HL-60/S4 (cell line): ENCODE measurements around the gene EPHB2.

Source experiments
- in situ Hi-C: fragments of 300-500 bp; cut with MboI; formaldehyde crosslinking; loops from 2 replicates; pipeline ENCODE4 v1.14.3; 2022; ENCODE audit warnings: low sequenced_read_pairs

EPHB2 gene

DNA sequence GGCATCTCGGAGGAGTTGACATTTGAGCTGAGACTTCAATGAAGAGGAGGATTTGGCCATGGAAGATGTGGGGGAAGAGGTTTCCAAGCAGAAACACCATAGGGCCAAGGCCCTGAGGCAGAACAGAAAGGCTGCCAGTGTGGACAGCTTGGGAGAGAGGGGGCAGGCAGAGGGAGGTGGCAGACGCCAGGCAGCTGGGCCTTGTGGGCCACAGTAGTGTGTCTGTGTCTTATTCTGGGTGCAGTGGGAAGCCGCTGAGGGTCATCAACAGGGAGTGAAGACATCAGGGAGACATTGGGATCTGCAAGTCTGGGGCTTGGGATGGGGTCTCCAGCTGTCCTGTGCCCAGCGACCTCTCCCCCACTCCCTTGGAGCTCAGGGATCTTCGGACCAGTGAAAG lies 165.2 kb downstream of the EPHB2 start:
- in situ Hi-C loops: no loop called here

DNA sequence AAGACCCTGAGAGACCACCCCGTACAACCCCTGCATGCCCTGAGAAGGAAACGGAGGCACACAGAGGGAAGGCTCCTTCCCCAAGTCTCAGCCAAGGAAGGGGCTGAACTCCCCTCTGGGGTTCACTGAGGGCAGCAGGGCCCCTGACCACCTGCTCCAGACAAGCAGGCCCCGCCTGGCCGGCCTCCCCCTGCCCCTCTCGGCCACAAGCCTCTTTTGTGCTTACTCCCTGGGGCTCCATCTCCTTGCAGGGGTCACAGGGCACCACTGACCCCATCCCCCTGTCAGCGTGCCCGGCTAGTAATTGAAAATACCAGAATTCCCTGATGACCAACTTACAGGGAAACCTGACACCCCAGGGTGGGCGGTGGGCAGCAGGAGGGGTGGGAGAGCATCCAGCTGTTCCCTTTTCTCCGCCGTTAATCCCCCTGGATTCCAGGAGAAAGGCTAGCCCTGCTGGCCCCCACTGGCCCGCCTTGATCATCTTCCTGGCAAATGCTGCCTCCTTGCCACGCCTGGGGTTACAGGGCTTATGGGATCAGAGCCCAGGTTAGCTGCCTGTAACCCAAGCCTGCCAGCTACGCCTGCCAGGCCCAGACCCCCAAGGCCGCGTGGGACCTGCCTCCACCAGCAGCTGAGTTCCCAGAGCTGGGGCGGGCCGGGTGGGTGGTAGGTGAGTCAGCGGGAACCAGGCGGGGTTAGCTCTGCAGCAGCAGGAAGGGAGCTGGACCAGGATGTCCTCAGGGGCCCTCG lies 165.9 kb downstream of the EPHB2 start:
- in situ Hi-C loops: no loop called here

DNA sequence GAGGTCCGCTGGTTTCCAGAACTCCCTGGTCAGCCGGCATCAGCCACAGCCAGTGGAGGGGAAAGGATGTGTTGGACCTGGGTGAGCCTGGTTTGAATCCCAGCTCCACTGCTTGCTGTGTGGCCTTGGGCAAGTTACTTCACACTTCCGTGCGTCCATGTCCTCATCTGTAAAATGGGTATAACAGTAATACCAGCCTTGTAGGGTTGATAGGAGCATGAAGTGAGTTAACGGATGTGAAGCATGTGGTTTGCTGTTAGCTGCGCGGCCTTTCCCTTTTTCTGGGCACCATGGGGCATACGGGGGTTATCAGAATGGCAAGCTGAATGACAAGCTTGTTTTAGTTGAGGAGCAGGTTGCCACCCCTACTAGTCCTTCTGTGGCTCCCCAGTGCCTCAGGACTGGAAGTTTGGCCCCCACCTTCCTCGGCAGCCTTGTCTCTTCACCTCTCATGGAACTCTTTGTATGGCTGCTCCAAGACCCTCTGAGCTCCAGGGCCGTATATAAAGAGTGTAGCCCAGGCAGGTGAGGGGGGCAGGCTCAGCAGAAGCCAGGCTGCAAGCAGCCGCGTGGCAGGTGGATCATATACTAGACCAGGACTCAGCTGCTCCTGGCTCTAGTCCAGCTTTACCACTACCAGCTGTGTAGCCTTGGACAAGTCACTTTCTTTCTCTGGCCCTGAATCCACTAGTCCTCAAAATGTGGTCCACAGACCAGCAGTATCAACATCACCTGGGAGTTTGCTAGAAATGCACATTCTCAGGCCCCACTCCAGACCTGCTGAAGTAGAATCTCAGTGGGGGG lies 166.7 kb downstream of the EPHB2 start:
- in situ Hi-C loops: no loop called here

DNA sequence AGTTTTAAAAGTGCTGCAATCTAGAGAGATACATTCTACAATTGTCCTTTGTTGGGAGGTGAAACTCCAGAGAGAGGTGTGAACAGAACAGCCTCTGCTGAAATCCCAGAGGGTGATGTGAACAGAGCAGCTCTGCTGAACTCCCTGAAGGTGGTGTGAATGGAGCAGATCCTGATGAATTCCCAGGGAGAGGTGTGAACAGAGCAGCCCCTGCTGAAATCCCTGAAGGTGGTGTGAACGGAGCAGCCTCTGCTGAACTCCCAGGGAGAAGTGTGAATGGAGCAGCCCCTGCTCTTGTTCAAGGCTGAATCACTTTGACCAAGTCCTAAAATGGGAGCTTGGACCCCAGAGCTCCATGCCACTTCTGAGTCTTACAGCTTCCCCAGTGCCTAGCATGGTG lies 167.3 kb downstream of the EPHB2 start:
- in situ Hi-C loops: no loop called here

DNA sequence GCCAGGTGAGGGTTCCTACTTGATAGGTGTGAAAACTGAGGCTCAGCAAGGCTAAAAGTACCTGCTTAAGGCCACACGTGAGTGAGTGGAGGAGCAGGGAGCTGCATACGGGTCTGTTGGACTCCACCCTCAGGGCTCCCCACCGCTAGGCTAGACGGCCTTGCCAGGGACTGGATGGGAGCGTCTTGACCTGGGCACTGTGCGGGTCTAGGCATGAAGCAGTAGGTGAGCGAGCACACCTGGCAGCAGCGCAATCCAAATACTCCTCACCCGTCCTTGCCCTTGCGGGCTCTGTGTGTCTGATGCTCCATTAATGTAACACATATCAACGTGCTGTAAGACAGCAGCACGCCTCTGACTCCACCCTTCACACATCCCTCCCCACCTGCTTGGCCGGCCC lies 168.0 kb downstream of the EPHB2 start:
- in situ Hi-C loops: no loop called here

DNA sequence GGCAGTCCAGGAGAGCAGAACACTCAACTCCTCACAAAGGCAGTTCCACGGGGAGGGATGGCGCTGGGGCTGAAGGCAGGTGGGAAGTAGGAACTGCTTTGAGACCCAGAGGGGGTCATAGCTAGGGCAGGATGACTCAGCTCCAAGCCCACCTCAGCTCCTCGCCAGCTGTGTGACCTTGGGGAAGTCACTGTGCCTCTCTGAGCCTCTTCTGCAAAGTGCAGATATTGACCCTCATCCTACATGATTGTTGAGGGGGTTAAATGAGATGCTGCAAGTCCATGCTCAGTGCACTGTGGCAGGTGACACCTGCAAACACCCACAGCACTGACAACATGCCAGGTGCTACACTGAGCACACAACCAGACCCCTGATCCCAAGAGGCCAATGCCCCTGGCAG lies 168.8 kb downstream of the EPHB2 start:
- in situ Hi-C loops: no loop called here

DNA sequence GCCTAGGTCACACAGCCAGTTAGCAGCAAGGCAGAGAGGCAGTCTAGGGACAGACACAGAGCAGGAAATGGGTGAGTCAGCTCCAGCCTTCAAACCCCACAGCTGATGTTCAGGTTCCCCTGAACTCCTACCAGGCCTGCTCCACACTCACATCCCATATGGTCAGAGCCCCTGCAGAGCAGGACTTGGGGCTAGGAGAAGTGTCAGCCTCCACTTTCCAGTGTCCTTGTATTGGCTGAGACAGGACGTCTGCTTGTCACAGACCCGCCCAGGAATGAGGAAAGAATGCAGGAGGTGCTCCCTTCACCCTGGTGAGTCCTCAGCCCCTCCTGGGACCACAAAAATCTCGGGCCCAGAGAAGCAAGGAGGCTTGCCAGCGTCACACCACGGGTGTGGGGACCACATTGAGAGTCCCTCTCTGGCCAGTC lies 169.5 kb downstream of the EPHB2 start:
- in situ Hi-C loops: no loop called here

DNA sequence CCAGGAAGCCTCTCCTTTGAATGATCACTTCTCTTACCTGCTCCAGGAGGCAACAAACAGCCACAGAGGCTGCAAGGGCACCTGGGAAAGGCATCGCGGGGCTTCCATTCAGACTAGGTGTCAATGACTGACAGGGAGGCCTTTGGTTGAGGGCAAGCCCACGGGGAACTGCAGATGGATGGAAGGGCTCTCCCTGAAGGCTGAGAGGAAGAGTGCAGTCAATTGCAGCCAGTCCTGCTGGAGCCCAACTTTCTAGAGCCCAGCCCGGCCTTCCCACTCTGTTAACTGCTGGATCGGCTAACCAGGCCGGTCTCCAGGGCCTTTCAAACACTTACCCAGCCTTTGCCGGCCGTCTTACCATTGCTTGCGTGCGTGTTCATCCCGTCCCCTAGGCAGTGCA lies 172.8 kb downstream of the EPHB2 start:
- in situ Hi-C loops: no loop called here

DNA sequence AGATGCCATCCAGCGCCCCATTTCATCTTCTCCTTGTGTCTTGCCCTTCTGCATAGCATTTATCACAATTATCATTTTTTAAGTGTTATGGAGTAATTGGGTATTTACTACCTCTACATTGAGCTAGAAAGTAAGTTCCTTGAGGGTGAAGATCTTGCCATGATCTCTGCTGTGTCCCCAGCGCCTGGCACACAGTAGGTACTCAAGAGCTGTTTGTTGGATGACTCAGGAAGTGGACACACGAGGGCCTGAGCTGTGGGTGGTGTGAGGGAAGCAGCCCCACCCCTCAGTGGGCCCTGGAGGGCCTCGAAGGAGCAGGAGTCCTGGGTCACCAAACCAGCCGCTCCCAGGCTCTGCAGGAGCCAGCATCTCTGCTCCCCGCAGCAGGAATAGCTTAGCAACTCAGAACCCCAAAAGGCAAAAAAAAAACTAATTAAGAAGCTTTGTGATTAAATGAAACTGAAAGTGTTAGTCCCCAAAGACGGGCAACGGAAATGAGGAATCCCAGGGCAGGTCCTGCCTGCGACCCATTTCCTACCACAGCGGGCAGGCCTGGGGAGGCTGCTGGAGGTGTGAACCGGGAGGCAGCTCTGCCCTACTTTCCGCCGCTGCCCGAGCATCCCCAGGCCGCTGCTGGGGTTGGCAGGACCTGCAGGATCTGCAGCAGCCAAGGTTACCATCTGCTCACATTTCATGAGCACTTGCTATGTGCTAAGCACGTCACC lies 174.3 kb downstream of the EPHB2 start:
- in situ Hi-C loops: no loop called here

DNA sequence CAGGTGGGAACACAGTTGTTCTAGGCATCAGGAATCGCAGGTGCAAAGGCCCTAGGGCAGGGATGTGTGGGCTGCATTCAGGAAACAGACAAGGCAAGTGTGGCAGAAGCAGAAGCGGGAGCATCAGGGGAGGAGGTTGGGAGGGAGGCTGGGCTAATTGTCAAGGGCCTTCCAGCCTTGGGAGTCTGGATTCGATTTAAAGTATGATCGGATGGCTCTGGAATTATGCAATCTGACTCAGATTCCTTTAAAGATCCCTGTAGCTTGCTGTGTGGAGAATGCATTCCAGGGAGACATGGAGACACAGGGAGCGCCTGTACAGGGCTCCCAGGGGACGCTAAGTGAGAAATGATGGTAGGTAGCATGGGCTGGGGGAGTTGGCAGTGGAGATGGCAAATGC lies 175.6 kb downstream of the EPHB2 start:
- in situ Hi-C loops: no loop called here

DNA sequence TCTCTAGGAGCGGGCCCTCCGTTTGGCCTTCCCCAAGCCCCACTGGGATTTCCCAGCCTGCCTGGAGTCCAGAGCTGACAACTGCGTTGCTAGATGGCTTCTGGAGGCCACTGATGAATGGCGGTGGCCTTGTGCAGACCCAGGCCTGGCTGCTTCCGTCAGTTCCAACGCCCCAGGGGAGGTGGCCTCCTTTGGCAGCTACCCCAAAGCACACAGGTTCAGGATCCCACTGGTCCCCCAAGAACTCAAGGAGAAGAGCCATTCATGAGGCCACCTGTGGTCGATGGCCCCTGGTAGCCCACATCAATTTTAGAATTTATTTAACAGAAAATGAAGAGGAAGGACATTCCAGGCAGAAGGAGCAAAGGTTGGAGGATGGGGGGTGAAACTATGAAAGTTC lies 176.9 kb downstream of the EPHB2 start:
- in situ Hi-C loops: no loop called here

DNA sequence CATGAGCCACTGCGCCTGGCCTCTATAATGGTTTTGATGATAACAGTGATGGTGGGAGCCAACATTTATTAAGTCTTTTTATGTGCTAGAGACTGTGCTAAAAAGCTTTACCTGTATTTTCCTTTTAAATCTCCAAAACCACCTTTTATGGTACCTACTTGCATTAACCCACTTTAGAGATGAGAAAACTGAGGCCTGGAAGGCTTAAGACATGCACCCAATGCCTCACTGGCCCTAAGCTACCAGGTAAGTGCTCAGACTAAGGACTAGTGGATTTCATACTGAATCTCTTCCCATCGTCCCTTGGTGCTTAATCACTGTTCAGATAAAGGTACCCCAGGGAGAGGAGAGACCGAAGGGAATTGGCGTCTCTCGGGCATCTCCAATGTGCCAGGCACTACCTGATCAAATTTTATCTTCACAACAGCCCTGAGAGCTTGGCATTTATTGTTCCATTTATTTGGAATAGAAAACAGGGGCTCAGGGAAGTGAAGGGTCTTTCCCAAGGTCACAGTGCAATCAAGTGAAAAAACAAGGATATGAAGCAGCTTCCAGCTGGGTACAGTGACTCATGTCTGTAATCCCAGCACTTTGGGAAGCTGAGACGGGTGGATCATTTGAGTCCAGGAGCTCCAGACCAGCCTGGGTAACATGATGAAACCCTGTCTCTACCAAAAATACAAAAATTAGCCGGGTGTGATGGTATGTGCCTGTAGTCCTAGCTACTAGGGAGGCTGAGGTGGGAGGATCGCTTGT lies 177.9 kb downstream of the EPHB2 start:
- in situ Hi-C loops: no loop called here

DNA sequence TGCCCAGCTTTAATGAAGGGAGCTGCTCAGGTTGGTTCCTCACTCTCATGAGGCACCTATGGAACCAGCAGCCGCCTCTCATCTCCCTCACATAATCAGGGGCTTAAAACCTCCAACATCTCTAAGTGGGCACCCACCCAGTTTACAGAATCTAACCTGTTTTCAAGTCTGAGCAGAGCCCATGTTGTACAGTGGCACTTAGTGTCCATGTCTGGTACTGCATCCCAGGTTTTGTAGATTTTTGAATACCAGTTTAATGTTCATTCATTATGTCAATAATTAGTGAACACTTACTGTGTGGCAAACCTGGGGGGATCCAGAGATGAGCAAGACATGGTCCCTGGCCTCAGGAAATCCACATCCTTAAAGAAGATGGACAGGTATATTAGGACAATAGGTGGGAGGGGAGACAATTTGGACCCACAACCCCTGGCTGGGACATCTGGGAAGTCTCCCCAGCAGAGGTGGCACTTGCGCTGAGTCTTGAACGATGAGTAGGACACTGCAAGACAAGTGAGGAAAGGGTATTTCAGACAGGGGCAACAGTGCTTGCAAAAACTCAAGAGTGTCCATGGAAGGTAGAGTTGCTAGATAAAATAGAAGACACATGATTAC lies 178.7 kb downstream of the EPHB2 start:
- in situ Hi-C loops: no loop called here

DNA sequence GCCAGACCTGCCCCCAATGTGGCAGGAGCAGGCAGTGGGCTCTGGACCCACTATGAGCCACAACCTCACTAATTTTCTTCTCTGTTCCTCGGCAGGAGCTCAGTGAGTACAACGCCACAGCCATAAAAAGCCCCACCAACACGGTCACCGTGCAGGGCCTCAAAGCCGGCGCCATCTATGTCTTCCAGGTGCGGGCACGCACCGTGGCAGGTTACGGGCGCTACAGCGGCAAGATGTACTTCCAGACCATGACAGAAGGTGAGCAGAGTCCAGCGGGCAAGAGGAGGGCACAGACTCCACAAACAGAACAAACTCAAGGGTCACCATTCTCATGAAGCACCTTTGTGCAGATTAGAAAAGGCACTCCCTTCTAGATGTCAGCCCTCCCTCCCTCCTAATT lies 182.2 kb downstream of the EPHB2 start:
- in situ Hi-C loops: no loop called here

DNA sequence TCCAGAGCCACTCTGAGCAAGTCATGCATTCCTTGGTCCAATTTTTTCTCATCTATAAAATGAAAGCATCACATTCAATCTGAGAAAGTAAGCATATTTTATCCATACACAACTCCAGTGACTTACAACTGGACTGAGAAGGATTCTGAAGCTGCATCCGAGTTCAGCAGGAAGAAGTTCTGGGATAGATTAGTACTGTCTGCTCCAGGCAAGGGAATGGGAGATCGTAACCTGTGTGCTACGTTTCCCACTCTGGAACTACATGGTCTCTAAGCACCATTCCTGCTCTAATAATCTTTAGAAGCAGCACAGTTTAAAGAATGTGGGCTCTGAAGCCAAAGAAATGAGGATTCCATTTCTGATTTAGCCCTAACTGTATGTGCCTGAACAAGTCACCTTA lies 182.7 kb downstream of the EPHB2 start:
- in situ Hi-C loops: no loop called here

DNA sequence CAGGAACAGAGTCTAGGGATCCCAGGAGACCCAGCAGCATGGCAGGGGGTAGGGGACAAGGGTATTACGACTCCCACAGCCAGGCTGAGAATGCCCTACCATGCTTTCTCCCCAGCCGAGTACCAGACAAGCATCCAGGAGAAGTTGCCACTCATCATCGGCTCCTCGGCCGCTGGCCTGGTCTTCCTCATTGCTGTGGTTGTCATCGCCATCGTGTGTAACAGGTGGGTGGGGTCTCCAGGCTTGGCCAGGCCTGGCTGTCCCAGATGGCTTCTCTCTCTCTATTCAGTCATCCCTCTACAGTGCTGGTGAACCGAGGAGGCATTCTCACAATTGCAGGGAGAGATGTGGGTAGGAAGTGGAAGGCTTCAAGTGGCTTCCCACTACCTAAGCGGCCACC lies 184.7 kb downstream of the EPHB2 start:
- in situ Hi-C loops: no loop called here

DNA sequence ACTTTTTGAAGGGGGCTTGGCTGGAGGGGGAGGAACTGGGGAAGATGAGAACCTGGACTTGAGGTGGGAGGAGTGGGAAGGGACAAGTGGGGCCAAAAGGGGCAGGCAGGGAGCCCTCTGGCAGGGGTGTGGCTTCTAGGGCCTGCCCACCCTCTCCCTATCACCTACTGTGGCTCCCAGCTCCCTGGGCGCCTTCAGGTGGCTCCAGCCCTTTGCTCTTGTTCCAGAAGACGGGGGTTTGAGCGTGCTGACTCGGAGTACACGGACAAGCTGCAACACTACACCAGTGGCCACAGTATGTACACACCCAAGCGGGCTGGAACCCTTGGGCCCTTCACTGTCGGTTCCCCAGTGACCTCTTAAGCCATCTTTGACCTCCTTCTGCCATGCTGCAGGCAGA lies 185.5 kb downstream of the EPHB2 start:
- in situ Hi-C loops: no loop called here

DNA sequence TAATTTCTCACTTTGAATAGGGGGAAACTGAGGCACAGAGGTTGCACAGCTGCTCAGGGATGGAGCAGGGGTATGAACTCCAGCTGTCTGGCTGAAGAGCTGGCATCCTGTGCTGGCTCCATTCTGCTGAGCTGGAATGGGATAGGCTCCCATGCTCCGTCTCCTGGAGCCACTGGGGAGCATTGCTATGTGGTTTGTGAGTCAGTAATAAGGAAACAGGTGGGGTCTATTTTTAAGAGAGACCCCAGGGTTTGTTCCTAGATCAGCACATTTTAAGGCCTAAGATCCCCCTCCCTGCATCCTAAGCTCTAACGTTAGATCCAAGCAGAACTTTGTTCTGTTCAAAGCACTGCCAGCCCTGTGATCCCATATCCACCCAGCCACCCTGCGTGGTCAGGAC lies 189.8 kb downstream of the EPHB2 start:
- in situ Hi-C loops: no loop called here

DNA sequence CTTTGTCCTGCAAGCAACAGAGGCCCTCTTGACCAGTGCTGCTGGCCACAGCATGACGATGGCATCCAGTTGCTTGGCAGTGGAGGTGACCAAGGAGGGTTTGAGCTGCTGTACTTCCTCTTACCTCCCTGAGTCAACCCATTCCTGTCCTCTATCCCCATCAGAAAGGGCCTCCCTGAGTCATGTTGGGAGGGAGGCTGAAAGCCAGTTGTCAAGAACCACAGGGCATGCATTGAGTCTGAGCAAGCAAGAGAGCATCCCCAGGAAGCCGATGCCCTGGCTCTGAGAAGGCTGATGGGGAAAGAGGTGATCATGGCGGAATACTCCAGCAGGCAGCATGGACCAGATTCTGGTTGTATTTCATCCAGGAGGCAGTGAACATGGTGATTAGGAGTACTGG lies 192.5 kb downstream of the EPHB2 start:
- in situ Hi-C loops: no loop called here

DNA sequence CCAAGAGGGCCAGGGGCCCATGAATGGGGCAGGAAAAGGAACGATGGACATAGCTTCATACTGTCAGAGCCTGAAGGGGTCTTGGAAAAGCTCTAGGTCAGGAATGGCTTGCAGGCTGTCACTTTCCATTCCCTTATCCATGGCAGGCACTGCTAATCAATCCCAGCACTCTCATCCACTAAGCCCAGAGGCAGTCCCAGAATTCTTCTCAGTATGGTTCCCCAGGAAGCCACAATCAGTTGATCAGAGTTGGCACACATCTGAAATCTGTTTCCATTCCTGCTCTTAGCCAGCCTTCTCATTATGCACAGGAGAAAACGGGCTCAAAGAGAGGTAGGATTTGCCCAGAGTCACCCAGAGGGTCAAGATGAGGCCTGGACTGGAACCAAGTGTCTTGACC lies 196.3 kb downstream of the EPHB2 start:
- in situ Hi-C loops: no loop called here

DNA sequence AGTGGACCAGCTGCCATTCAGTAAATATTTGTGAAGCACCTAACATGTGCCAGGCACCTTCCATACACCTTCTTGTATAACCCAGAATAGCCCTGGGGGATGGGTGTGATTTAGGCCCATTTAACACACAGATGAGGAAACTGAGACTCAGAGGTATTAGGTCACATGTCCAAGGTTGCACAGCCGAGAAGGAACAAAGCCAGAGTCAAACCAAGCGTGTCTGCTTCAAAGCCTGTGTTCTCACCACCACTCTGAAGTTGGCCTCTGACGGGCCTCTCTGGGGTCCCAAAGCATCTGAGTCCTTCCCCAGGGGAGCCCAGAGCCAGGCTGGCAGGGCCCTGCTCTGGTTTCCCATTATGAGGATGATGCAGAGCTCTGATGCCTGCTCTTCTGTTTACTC lies 196.9 kb downstream of the EPHB2 start:
- in situ Hi-C loops: no loop called here
